GM06990 (cell line): ENCODE data around the gene PRR35.

Experiments
- DNase-seq: peaks from one replicate; pipeline ENCODE4 v3.0.0-alpha.2; 2011; ENCODE audit not compliant: insufficient read length; ENCODE audit errors: extremely low read depth
- H3K27me3 ChIP-seq: replicated peaks from 2 replicates; pipeline ENCODE4 v1.6.0; 2011; ENCODE audit warnings: low read length; ENCODE audit not compliant: control insufficient read depth, insufficient read depth
- H3K36me3 ChIP-seq: 2 replicates; pipeline ENCODE4 v1.5.1; 2011; ENCODE audit warnings: low read length; ENCODE audit not compliant: control insufficient read depth, insufficient read depth
- H3K4me3 ChIP-seq: replicated peaks from 2 replicates; pipeline ENCODE4 v1.5.1; 2011; ENCODE audit warnings: low read depth, mild to moderate bottlenecking, control low read depth, low read length
- CTCF ChIP-seq: IDR thresholded peaks from 2 replicates; pipeline ENCODE4 v1.5.1; 2011; ENCODE audit warnings: low read length, control low read depth, mild to moderate bottlenecking, inconsistent platforms; ENCODE audit not compliant: insufficient read depth, poor library complexity, severe bottlenecking

Gene PRR35

DNA sequence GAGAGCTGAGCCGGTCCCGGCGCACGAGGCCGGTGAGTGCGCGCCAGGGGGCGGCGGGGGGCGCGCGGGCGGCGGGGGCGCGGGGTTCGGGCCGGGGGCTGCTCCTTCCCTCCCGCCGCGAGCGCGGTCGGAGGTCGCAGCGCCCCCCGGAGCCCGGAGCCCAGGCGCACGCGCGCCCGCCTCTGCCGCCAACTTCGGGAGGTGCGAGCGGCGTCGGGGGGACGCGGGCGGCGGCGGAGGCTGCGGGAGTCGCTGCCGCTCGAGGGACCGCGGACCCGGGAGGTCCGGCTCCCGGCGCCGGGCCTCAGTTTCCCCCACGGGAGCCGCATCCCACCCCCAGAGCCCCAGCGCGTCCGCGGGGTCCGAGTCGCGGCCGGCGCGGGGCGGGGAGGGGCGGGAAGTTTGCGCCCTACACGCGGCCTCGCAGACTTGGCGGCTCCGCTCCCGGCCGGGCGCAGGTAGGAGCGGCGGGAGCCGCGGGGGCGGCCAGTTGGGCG lies at the start of gene PRR35:
Gene PRR35 (plus strand): TSS at position 191 of the 497 bp plus-strand sequence. CDS start 2,901 bp downstream, outside the sequence.
- no peak for DNase-seq
- no peak within 1 kb of the TSS for H3K4me3 ChIP-seq
- no peaks in the 10 kb centered on the region for H3K36me3 ChIP-seq
- no peak for TF ChIP-seq CTCF
- no peaks in the 10 kb centered on the region; the same call in 1 of the 2 replicates for H3K27me3 ChIP-seq

DNA sequence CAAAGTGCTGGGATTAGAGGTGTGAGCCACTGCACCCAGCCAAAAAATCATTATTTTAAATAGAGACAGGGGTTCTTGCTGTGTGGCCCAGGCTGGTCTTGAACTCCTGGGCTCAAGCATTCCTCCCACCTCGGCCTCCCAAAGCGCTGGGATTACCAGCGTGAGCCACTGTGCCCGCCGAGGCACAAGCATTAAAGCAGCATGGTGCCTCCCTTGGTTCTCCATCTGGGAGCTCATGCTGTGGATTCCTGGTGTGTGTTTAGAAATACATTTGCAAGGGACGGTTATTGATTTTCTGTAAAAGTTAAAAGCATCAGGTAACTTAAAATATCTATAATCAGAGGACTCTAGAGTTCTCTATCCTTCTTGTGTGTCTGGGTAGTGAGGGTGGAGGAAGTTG lies 47.4 kb upstream of the PRR35 start:
- no peak for DNase-seq
- TF ChIP-seq CTCF: no peak
- Histone ChIP-seq H3K4me3 (no peak overlapping the region), H3K27me3 (no peaks in the 10 kb centered on the region), H3K36me3 (peaks cover 8% of the 10 kb centered on the region)

DNA sequence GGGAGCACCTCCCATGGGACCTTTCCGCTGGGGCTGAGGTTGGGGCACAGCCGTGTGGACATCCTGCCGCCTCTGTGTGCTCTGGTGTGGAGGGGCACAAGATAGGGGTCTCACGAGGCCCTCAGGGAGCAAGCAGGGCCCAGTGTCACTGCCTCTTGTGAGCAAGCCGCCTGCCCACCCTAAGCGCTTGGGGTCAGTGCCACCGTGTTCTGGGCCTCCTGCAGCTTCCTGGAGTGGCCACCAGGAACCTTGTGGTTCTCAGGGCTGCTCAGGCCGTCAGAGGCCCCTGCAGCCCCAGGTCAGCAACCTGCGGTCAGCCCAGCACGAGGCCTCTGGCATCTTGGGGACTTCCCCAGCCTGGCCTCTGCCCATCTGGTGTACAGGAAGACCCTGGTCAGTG lies 46.2 kb upstream of the PRR35 start:
- TF ChIP-seq CTCF: no peak
- Histone ChIP-seq H3K36me3 (peaks cover 9% of the 10 kb centered on the region), H3K4me3 (no peak overlapping the region), H3K27me3 (no peaks in the 10 kb centered on the region)
- no peak for DNase-seq

- no peak overlapping the region for H3K4me3 ChIP-seq
- H3K27me3 ChIP-seq: no peaks in the 10 kb centered on the region
- DNase-seq: no peak
- peaks cover 17% of the 10 kb centered on the region for H3K36me3 ChIP-seq
- TF ChIP-seq CTCF: no peak
Measured at GRCh38 chr16:515175-515938, 44.8 kb upstream of the PRR35 start.

- TF ChIP-seq CTCF: no peak
- H3K4me3 ChIP-seq: no peak overlapping the region
- H3K36me3 ChIP-seq: peaks cover 17% of the 10 kb centered on the region
- DNase-seq: no peak
- no peaks in the 10 kb centered on the region for H3K27me3 ChIP-seq
Measured at GRCh38 chr16:515939-516226, 44.3 kb upstream of the PRR35 start.
